Adrenal gland (tissue), 12 donors: ENCODE results near the gene FAM186B. TPM values are rescaled to one million over a fixed set of nuclear protein-coding genes. Genes with fewer than 3 reads are reported as not detected.

Experiments used
- DNase-seq, 7 donors: peaks; one replicate each; pipeline ENCODE4 v3.0.0-alpha.2; 2019 to 2020
- H3K27ac ChIP-seq, 5 donors: fragments of 200-600 bp; sonication (generic) in 4 of 5; 1 replicate in 3 of 5; 2 replicates in 2 of 5; pipeline versions ENCODE4 v1.5.1 to v1.8.0; 2016 to 2020; ENCODE audit warnings: mild to moderate bottlenecking in 1 of 5
- H3K27me3 ChIP-seq: fragments of 200-600 bp; 2 replicates; pipeline ENCODE4 v1.8.0; 2021
- H3K36me3 ChIP-seq, 2 donors: fragments of 200-600 bp; replicated peaks in 1 of 2; 1 replicate in 1 of 2; 2 replicates in 1 of 2; pipeline versions ENCODE4 v1.5.1 to v1.8.0; 2018 to 2022
- H3K4me1 ChIP-seq, 2 donors: fragments of 200-600 bp; replicated peaks in 1 of 2; 1 replicate in 1 of 2; 2 replicates in 1 of 2; pipeline versions ENCODE4 v1.5.1 to v1.8.0; 2018 to 2021
- H3K4me3 ChIP-seq, 4 donors: fragments of 200-600 bp; sonication (generic) in 3 of 4; one replicate each; pipeline ENCODE4 v1.5.1; 2016 to 2018
- H3K9me3 ChIP-seq, 3 donors: fragments of 200-600 bp; sonication (generic) in 1 of 3; replicated peaks in 1 of 3; 1 replicate in 2 of 3; 2 replicates in 1 of 3; pipeline versions ENCODE4 v1.5.1 to v1.8.0; 2016 to 2021
- CTCF ChIP-seq, 6 experiments: fragments of 450-650 bp in 4 of 6; fragments of 200-600 bp in 2 of 6; sonication (generic) in 1 of 6; IDR thresholded peaks; 1 replicate in 5 of 6; 2 replicates in 1 of 6; pipeline versions ENCODE4 v1.5.1 to v1.8.0; 2016 to 2021; ENCODE audit warnings: antibody characterized with exemption in 6 of 6, mild to moderate bottlenecking in 2 of 6, moderate library complexity in 1 of 6
- POLR2A ChIP-seq, 2 donors: fragments of 450-650 bp; IDR thresholded peaks; one replicate each; pipeline ENCODE4 v1.6.1; 2017; ENCODE audit warnings: antibody characterized with exemption in 2 of 2, mild to moderate bottlenecking in 2 of 2, moderate library complexity in 1 of 2
- WGBS, 4 donors: extraction: QIAGEN DNeasy Blood & Tissue Kit in 2 of 4; methylation state at CpG; one replicate each; pipeline versions ENCODE4 v1.1.5 to v1.1.7; 2013 to 2017; 5-methylcytosine and 5-hydroxymethylcytosine counted together
- intact Hi-C, 2 donors: fragments of 100-400 bp; cut with DNase I; formaldehyde crosslinking; loops; one replicate each; pipeline versions ENCODE4 v1.14.1 to v1.15.0; 2022 to 2023
- polyA plus RNA-seq, 3 donors: library from polyadenylated mRNA; stranded (reverse); fragments of 200-250 nt in 2 of 3; fragments of 350-450 nt in 1 of 3; fragmentation: Illumina TruSeq in 1 of 3; extraction: RNeasy Lipid Tissue Mini Kit (QIAGEN cat#74804) in 1 of 3; gene quantifications; one replicate each; pipeline ENCODE4 v1.2.3, GENCODE V29; 2013 to 2014
- total RNA-seq, 9 donors: library from RNA; depleted of rRNA in 4 of 9; stranded (reverse); fragments of >200 nt in 4 of 9; fragments of 120-200 nt in 1 of 9; fragmentation: NEBNext Ultra II Directional in 1 of 9; extraction: Animal tissue kit (Norgen Biotek cat#: 25700) in 1 of 9; gene quantifications; one replicate each; pipeline versions ENCODE4 v1.1.0 to v1.2.4, GENCODE V29; 2013 to 2023
- donor health status: healthy with polysubstance abuse.
- donor health status: Bipolar disorder and iron deficiency.
- donor health status: DM: yes; HTN: yes; CAD: no.
- donor health status: DM: no; HTN: no; CAD: no.
- donor health status: DM: no; HTN: no; CAD: no.
- donor health status: DM: yes; HTN: yes; CAD: no.

FAM186B gene
- total and polyA plus RNA-seq, 12 donors: 0.29 to 2.3 (median 1.0) TPM; not detected in 1

GRCh38 chr12:49644620-49644994 lies 39.2 kb upstream of the FAM186B start:
- 5 to 29% (median 17%) methylated on average over 2 of the region's 2 CpGs for WGBS, 4 donors
- peaks cover 0 to 42% of the 10 kb centered on the region in 2 donors for H3K36me3 ChIP-seq

GRCh38 chr12:49643961-49644619 lies 38.7 kb upstream of the FAM186B start:
- intact Hi-C loops: loop anchor here (2.0 kb wide), 2 partner anchors 63 to 65 kb away; partner anchors contain the start of gene FMNL3 (in 1 of the 2)
- no peak for DNase-seq
- no peaks in the 10 kb centered on the region for H3K9me3 ChIP-seq
- peaks cover 4 to 8% of the 10 kb centered on the region in 2 donors for H3K4me1 ChIP-seq
- TF ChIP-seq CTCF (IDR thresholded peaks at IDR 0.05) (no peak), POLR2A (IDR thresholded peaks at IDR 0.05) (no peak)
- WGBS, 4 donors: 72 to 81% (median 77%) methylated on average over 10 of the region's 10 CpGs
- peak overlapping the region in 2 of 5 donors; percentile 7 to 14 for H3K27ac ChIP-seq
- no peaks in the 10 kb centered on the region for H3K27me3 ChIP-seq
- peaks cover 0 to 40% of the 10 kb centered on the region in 2 donors for H3K36me3 ChIP-seq
- no peak overlapping the region for H3K4me3 ChIP-seq

More at GRCh38 chr12:49644620-49644994, 39.2 kb upstream of the FAM186B start:
- Histone ChIP-seq H3K9me3 (no peaks in the 10 kb centered on the region), H3K27me3 (no peaks in the 10 kb centered on the region), H3K27ac (peak overlapping the region in 2 of 5 donors; percentile 7 to 14), H3K4me1 (peaks cover 4 to 8% of the 10 kb centered on the region in 2 donors), H3K4me3 (no peak overlapping the region)
- intact Hi-C loops: loop anchor here (2.0 kb wide), 2 partner anchors 62 to 64 kb away; partner anchors contain the start of gene FMNL3 (in 1 of the 2)
- peak; percentile 69 to 91 (median 82) for DNase-seq
- TF ChIP-seq CTCF (IDR thresholded peaks at IDR 0.05): peak; percentile 73 to 96 (median 92)
- TF ChIP-seq POLR2A (IDR thresholded peaks at IDR 0.05): no peak

GRCh38 chr12:49643135-49643534 lies 37.7 kb upstream of the FAM186B start:
- peaks cover 0 to 35% of the 10 kb centered on the region in 2 donors for H3K36me3 ChIP-seq
- intact Hi-C loops: no loop called here

More at GRCh38 chr12:49643135-49643534, 37.7 kb upstream of the FAM186B start:
- Histone ChIP-seq H3K4me3 (no peak overlapping the region), H3K27ac (peak overlapping the region in 3 of 5 donors; percentile 83 to 92 (median 88)), H3K27me3 (no peaks in the 10 kb centered on the region), H3K9me3 (no peaks in the 10 kb centered on the region), H3K4me1 (peaks cover 4 to 8% of the 10 kb centered on the region in 2 donors)
- WGBS, 4 donors: 84 to 93% (median 91%) methylated on average over 4 to 7 of the region's 7 CpGs
- no peak for DNase-seq
- TF ChIP-seq POLR2A (IDR thresholded peaks at IDR 0.05): no peak
- no peak for TF ChIP-seq CTCF (IDR thresholded peaks at IDR 0.05)
